H9 (cell line): Measurements from ENCODE around the gene CLDN11. TPM values are rescaled to one million over a fixed set of nuclear protein-coding genes. Genes with fewer than 3 reads are reported as not detected.

Source experiments
- DNase-seq: peaks from one replicate; pipeline ENCODE4 v3.0.0-alpha.2; 2017
- H2AFZ ChIP-seq: one replicate; pipeline ENCODE4 v1.6.1; 2013; ENCODE audit warnings: mild to moderate bottlenecking, low read length, control low read depth, moderate library complexity
- H2AK5ac ChIP-seq: 2 replicates; pipeline ENCODE4 v1.6.1; 2013; ENCODE audit warnings: low read length, control low read depth, mixed read lengths; ENCODE audit not compliant: insufficient read length
- H2BK120ac ChIP-seq: one replicate; pipeline ENCODE4 v1.6.1; 2013; ENCODE audit warnings: low read depth, mild to moderate bottlenecking, low read length, control low read depth, inconsistent platforms; ENCODE audit not compliant: poor library complexity, severe bottlenecking
- H2BK12ac ChIP-seq: 2 replicates; pipeline ENCODE4 v1.6.1; 2013; ENCODE audit warnings: low read length, control low read depth, mixed read lengths, low read depth; ENCODE audit not compliant: insufficient read length
- H2BK15ac ChIP-seq: 2 replicates; pipeline ENCODE4 v1.6.1; 2013; ENCODE audit warnings: low read depth, low read length, control low read depth
- H2BK20ac ChIP-seq: one replicate; pipeline ENCODE4 v1.6.1; 2013; ENCODE audit warnings: low read depth, mild to moderate bottlenecking, low read length, control low read depth, inconsistent platforms; ENCODE audit not compliant: poor library complexity, severe bottlenecking
- H2BK5ac ChIP-seq: 2 replicates; pipeline ENCODE4 v1.6.1; 2013; ENCODE audit warnings: low read length, control low read depth, mixed read lengths; ENCODE audit not compliant: insufficient read length
- H3K14ac ChIP-seq: 2 replicates; pipeline ENCODE4 v1.6.1; 2013; ENCODE audit warnings: low read length, control low read depth; ENCODE audit not compliant: insufficient read depth
- H3K18ac ChIP-seq: 2 replicates; pipeline ENCODE4 v1.6.1; 2013; ENCODE audit warnings: low read depth, mild to moderate bottlenecking, mixed read lengths, low read length, control low read depth; ENCODE audit not compliant: insufficient read length
- H3K23ac ChIP-seq: 2 replicates; pipeline ENCODE4 v1.6.1; 2013; ENCODE audit warnings: low read length, control low read depth, mixed read lengths, low read depth; ENCODE audit not compliant: insufficient read length
- H3K23me2 ChIP-seq: 2 replicates; pipeline ENCODE4 v1.6.1; 2013; ENCODE audit warnings: low read depth, mild to moderate bottlenecking, mixed read lengths, low read length, control low read depth; ENCODE audit not compliant: insufficient read length, poor library complexity, severe bottlenecking
- H3K27ac ChIP-seq: 2 replicates; pipeline ENCODE4 v1.5.1; 2013; ENCODE audit warnings: low read length, control low read depth, mixed read lengths, low read depth; ENCODE audit not compliant: insufficient read length
- H3K27me3 ChIP-seq: 2 replicates; pipeline ENCODE4 v1.6.1; 2013; ENCODE audit warnings: low read length, control low read depth, inconsistent platforms; ENCODE audit not compliant: insufficient read depth
- H3K4ac ChIP-seq: 2 replicates; pipeline ENCODE4 v1.6.1; 2013; ENCODE audit warnings: low read depth, mild to moderate bottlenecking, control low read depth, inconsistent platforms, low read length, moderate library complexity
- H3K4me1 ChIP-seq: 2 replicates; pipeline ENCODE4 v1.6.1; 2013; ENCODE audit warnings: low read length, control low read depth, inconsistent platforms; ENCODE audit not compliant: insufficient read depth
- H3K4me2 ChIP-seq: 2 replicates; pipeline ENCODE4 v1.6.1; 2013; ENCODE audit warnings: low read length, control low read depth, mixed read lengths; ENCODE audit not compliant: insufficient read length, insufficient read depth
- H3K56ac ChIP-seq: 2 replicates; pipeline ENCODE4 v1.6.1; 2013; ENCODE audit warnings: low read depth, mild to moderate bottlenecking, mixed read lengths, low read length, control low read depth; ENCODE audit not compliant: insufficient read length
- H3K79me1 ChIP-seq: 2 replicates; pipeline ENCODE4 v1.6.1; 2013; ENCODE audit warnings: low read depth, mild to moderate bottlenecking, moderate library complexity, low read length, control low read depth, inconsistent platforms; ENCODE audit not compliant: insufficient read depth, poor library complexity, severe bottlenecking
- H3K79me2 ChIP-seq: 2 replicates; pipeline ENCODE4 v1.6.1; 2013; ENCODE audit warnings: low read length, control low read depth, inconsistent platforms; ENCODE audit not compliant: insufficient read depth
- H3K9ac ChIP-seq: 2 replicates; pipeline ENCODE4 v1.6.1; 2013; ENCODE audit warnings: low read length, control low read depth, mixed read lengths; ENCODE audit not compliant: insufficient read length; ENCODE audit errors: extremely low read depth
- H3K9me3 ChIP-seq: one replicate; pipeline ENCODE4 v1.6.1; 2013; ENCODE audit warnings: low read depth, low read length, inconsistent platforms; ENCODE audit not compliant: control insufficient read depth
- H3T11ph ChIP-seq: one replicate; pipeline ENCODE4 v1.6.1; 2013; ENCODE audit warnings: mild to moderate bottlenecking, low read length, control low read depth, inconsistent platforms
- H4K20me1 ChIP-seq: one replicate; pipeline ENCODE4 v1.6.1; 2013; ENCODE audit not compliant: control insufficient read depth, insufficient read length, insufficient read depth
- H4K5ac ChIP-seq: 2 replicates; pipeline ENCODE4 v1.6.1; 2013; ENCODE audit warnings: low read depth, mild to moderate bottlenecking, mixed read lengths, low read length, control low read depth; ENCODE audit not compliant: insufficient read length
- H4K8ac ChIP-seq: replicated peaks from 2 replicates; pipeline ENCODE4 v1.6.1; 2013; ENCODE audit warnings: low read length, control low read depth, mixed read lengths, low read depth; ENCODE audit not compliant: insufficient read length
- H4K91ac ChIP-seq: 2 replicates; pipeline ENCODE4 v1.6.1; 2013; ENCODE audit warnings: low read depth, mild to moderate bottlenecking, moderate library complexity, mixed read lengths, low read length, control low read depth; ENCODE audit not compliant: insufficient read length
- H3K27ac Mint-ChIP-seq, 3 experiments: 2 replicates in 2 of 3; 3 replicates in 1 of 3; pipeline ENCODE4 v1.8.0; 2020 to 2021; ENCODE audit warnings: mixed read lengths in 3 of 3, mild to moderate bottlenecking in 1 of 3, moderate library complexity in 1 of 3
- H3K27me3 Mint-ChIP-seq: 2 replicates; pipeline ENCODE4 v1.8.0; 2021; ENCODE audit warnings: low read depth, mild to moderate bottlenecking, moderate library complexity, mixed read lengths
- H3K36me3 Mint-ChIP-seq, 3 experiments: 2 replicates in 2 of 3; 3 replicates in 1 of 3; pipeline ENCODE4 v1.8.0; 2020 to 2021; ENCODE audit warnings: low read depth in 3 of 3, mixed read lengths in 3 of 3; ENCODE audit not compliant: insufficient read depth in 1 of 3
- H3K4me1 Mint-ChIP-seq, 2 experiments: 2 replicates each; pipeline ENCODE4 v1.8.0; 2020; ENCODE audit warnings: mixed read lengths in 2 of 2
- H3K4me3 Mint-ChIP-seq, 2 experiments: 2 replicates in 1 of 2; 3 replicates in 1 of 2; pipeline ENCODE4 v1.8.0; 2020 to 2021; ENCODE audit warnings: mild to moderate bottlenecking in 2 of 2, mixed read lengths in 2 of 2, moderate library complexity in 1 of 2
- H3K9me3 Mint-ChIP-seq, 2 experiments: 2 replicates in 1 of 2; 3 replicates in 1 of 2; pipeline ENCODE4 v1.8.0; 2020; ENCODE audit warnings: mild to moderate bottlenecking in 2 of 2, mixed read lengths in 2 of 2, moderate library complexity in 1 of 2
- WGBS: extraction: QIAGEN DNeasy Blood & Tissue Kit; methylation state at CpG from one replicate; pipeline ENCODE4 v1.1.7; 2013; ENCODE audit warnings: missing lambda C conversion rate, low lambda C conversion rate, mixed read lengths; ENCODE audit not compliant: insufficient read length; ENCODE audit errors: extremely low coverage; 5-methylcytosine and 5-hydroxymethylcytosine counted together
- total RNA-seq: library from RNA; stranded (reverse); gene quantifications from 2 replicates; pipeline ENCODE4 v1.2.1, GENCODE V29; 2021
- TF ChIP-seq, protein P1 (sequence below): fragments of 200-600 bp; sonication (generic); conservative IDR thresholded peaks from 3 replicates; pipeline ENCODE4 v1.8.0; 2021; ENCODE audit warnings: antibody characterized with exemption, mild to moderate bottlenecking

CLDN11 gene
- total RNA-seq, 1 experiment from 2014 or later, result 1.7 TPM

DNA sequence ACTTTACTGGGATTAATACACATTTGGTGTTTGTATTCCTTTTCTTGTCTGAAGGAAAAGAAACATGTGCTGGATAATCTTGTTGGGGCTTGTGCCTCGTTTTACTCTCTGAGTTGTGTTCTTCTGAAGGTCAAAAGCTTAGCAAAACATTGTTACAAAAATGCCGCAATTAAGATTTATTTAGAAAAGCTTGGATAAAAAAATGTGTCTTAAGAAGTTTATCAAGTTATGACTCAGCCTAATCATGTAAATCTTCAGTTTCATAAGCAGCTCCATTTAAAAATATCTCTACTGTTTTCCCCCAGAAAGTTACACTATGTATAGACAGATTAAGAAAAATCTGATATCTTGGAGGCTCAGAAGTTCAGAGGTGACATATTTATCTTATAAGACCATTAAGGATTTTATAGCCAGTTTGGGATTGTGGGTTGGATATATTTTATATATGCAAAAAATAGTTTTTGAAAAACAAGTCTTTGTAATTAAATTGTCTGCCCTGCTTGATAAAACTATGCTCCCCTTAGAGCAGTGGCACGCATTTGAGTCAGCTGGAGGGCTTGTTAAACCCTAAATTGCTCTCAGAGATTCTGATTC lies 56.5 kb downstream of the CLDN11 start:
- H3K23me2 ChIP-seq, result no peaks in the 10 kb centered on the region
- no peak overlapping the region for H4K91ac ChIP-seq
- no peaks in the 10 kb centered on the region for H3K9me3 ChIP-seq
- no peak overlapping the region for H3K27ac ChIP-seq
- Mint-ChIP-seq H3K9me3 (no peaks in the 10 kb centered on the region), H3K4me1 (peaks cover 24 to 25% of the 10 kb centered on the region in 2 experiments), H3K27ac (no peak overlapping the region), H3K36me3 (no peaks in the 10 kb centered on the region), H3K27me3 (no peaks in the 10 kb centered on the region), H3K4me3 (no peak overlapping the region)
- no peak overlapping the region for H2BK120ac ChIP-seq
- no peak overlapping the region for H3K23ac ChIP-seq
- H2AK5ac ChIP-seq, result no peak overlapping the region
- no peak overlapping the region for H4K5ac ChIP-seq
- no peaks in the 10 kb centered on the region for H4K20me1 ChIP-seq
- DNase-seq, result no peak
- no peak overlapping the region for H3K4me2 ChIP-seq
- no peak overlapping the region for H2BK20ac ChIP-seq
- no peaks in the 10 kb centered on the region for H3K4me1 ChIP-seq
- no peak overlapping the region for H3K4ac ChIP-seq
- H2BK12ac ChIP-seq, result no peak overlapping the region
- no peak overlapping the region for H4K8ac ChIP-seq
- no peaks in the 10 kb centered on the region for H3K27me3 ChIP-seq
- H3K79me1 ChIP-seq, result no peaks in the 10 kb centered on the region
- no CpG with 5 or more reads among the region's 3 CpGs for WGBS
- no peak overlapping the region for H3K18ac ChIP-seq
- no peak overlapping the region for H3T11ph ChIP-seq
- no peak overlapping the region for H3K14ac ChIP-seq
- H3K9ac ChIP-seq, result no peak overlapping the region
- no peaks in the 10 kb centered on the region for H3K79me2 ChIP-seq
- H3K56ac ChIP-seq, result no peak overlapping the region
- no peak overlapping the region for H2BK15ac ChIP-seq
- no peak overlapping the region for H2AFZ ChIP-seq
- TF ChIP-seq, protein P1, sequence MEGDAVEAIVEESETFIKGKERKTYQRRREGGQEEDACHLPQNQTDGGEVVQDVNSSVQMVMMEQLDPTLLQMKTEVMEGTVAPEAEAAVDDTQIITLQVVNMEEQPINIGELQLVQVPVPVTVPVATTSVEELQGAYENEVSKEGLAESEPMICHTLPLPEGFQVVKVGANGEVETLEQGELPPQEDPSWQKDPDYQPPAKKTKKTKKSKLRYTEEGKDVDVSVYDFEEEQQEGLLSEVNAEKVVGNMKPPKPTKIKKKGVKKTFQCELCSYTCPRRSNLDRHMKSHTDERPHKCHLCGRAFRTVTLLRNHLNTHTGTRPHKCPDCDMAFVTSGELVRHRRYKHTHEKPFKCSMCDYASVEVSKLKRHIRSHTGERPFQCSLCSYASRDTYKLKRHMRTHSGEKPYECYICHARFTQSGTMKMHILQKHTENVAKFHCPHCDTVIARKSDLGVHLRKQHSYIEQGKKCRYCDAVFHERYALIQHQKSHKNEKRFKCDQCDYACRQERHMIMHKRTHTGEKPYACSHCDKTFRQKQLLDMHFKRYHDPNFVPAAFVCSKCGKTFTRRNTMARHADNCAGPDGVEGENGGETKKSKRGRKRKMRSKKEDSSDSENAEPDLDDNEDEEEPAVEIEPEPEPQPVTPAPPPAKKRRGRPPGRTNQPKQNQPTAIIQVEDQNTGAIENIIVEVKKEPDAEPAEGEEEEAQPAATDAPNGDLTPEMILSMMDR, result no peak
- H2BK5ac ChIP-seq, result no peak overlapping the region
